Common myeloid progenitor, CD34-positive (primary cell): ENCODE data around the gene RNASE13.

Experiments used
- CTCF ChIA-PET: fragments of 350-600 bp; sonication (Branson Sonifier 250); formaldehyde crosslinking; loops from one replicate; lab custom pipeline; 2021; ENCODE audit warnings: antibody characterized with exemption; lab: Charles Lee
- POLR2A ChIA-PET: fragments of 350-600 bp; sonication (Branson Sonifier 250); formaldehyde crosslinking; loops from one replicate; lab custom pipeline; 2021; ENCODE audit warnings: antibody characterized with exemption; lab: Charles Lee
- DNase-seq, 3 donors: peaks; one replicate each; pipeline versions ENCODE4 v3.0.0 to v3.0.0-alpha.2; 2013
- H3K27ac ChIP-seq, 2 experiments: 1 replicate in 1 of 2; 2 replicates in 1 of 2; pipeline ENCODE4 v1.7.0; 2013; ENCODE audit warnings: inconsistent platforms in 2 of 2, low read length in 2 of 2, mild to moderate bottlenecking in 2 of 2, low read depth in 1 of 2, moderate library complexity in 1 of 2; ENCODE audit not compliant: severe bottlenecking in 2 of 2, insufficient read depth in 1 of 2, poor library complexity in 1 of 2
- H3K27me3 ChIP-seq, 5 experiments: replicated peaks in 2 of 5; 1 replicate in 3 of 5; 2 replicates in 2 of 5; pipeline versions ENCODE4 v1.6.1 to v1.7.0; 2013; ENCODE audit warnings: low read length in 4 of 5, mild to moderate bottlenecking in 2 of 5, moderate library complexity in 2 of 5, inconsistent platforms in 1 of 5; ENCODE audit not compliant: insufficient read depth in 5 of 5, control insufficient read depth in 4 of 5
- H3K36me3 ChIP-seq, 4 experiments: 1 replicate in 2 of 4; 2 replicates in 2 of 4; pipeline versions ENCODE4 v1.6.1 to v1.7.0; 2013; ENCODE audit warnings: low read length in 3 of 4, control low read depth in 1 of 4, mild to moderate bottlenecking in 1 of 4; ENCODE audit not compliant: control insufficient read depth in 4 of 4, insufficient read depth in 4 of 4
- H3K4me1 ChIP-seq, 4 experiments: 1 replicate in 3 of 4; 2 replicates in 1 of 4; pipeline versions ENCODE4 v1.6.1 to v1.7.1; 2013; ENCODE audit warnings: low read length in 3 of 4, mild to moderate bottlenecking in 3 of 4, control low read depth in 1 of 4, inconsistent platforms in 1 of 4, moderate library complexity in 1 of 4; ENCODE audit not compliant: control insufficient read depth in 4 of 4, insufficient read depth in 4 of 4; ENCODE audit errors: control extremely low read depth in 1 of 4
- H3K4me3 ChIP-seq, 7 experiments: 1 replicate in 4 of 7; 2 replicates in 3 of 7; pipeline versions ENCODE4 v1.5.1 to v1.7.0; 2013; ENCODE audit warnings: mild to moderate bottlenecking in 7 of 7, low read length in 6 of 7, moderate library complexity in 6 of 7, inconsistent platforms in 2 of 7, low read depth in 2 of 7, control low read depth in 1 of 7; ENCODE audit not compliant: insufficient read depth in 4 of 7, control insufficient read depth in 1 of 7; ENCODE audit errors: extremely low read depth in 1 of 7
- H3K9me3 ChIP-seq, 5 experiments: 1 replicate in 4 of 5; 2 replicates in 1 of 5; pipeline versions ENCODE4 v1.6.1 to v1.7.1; 2013; ENCODE audit warnings: low read length in 4 of 5, mild to moderate bottlenecking in 2 of 5, inconsistent platforms in 1 of 5, low read depth in 1 of 5, moderate library complexity in 1 of 5; ENCODE audit not compliant: control insufficient read depth in 4 of 5, insufficient read depth in 2 of 5; ENCODE audit errors: control extremely low read depth in 1 of 5
- WGBS: methylation state at CpG from one replicate; pipeline ENCODE4 v1.1.5; 2013; ENCODE audit not compliant: insufficient coverage; 5-methylcytosine and 5-hydroxymethylcytosine counted together

Gene RNASE13

GRCh38 chr14:21050597-21050996 lies 16.0 kb upstream of the RNASE13 start:
- ChIA-PET POLR2A (no interaction called here), CTCF (interaction anchor here (0.5 to 6.7 kb wide), 8 partner anchors 11 to 481 kb away, joined by 3 to 42 read pairs (median 4); no protein-coding TSS in a partner anchor)
- DNase-seq: peak in 1 of 3 donors; percentile 33
- Histone ChIP-seq H3K36me3 (no peaks in the 10 kb centered on the region), H3K27me3 (no peaks in the 10 kb centered on the region), H3K4me1 (peaks cover 0 to 4% (median 2%) of the 10 kb centered on the region in 4 experiments), H3K9me3 (no peaks in the 10 kb centered on the region), H3K27ac (no peak overlapping the region), H3K4me3 (no peak overlapping the region)
- WGBS: 0% methylated on average over 1 of the region's 3 CpGs

DNA sequence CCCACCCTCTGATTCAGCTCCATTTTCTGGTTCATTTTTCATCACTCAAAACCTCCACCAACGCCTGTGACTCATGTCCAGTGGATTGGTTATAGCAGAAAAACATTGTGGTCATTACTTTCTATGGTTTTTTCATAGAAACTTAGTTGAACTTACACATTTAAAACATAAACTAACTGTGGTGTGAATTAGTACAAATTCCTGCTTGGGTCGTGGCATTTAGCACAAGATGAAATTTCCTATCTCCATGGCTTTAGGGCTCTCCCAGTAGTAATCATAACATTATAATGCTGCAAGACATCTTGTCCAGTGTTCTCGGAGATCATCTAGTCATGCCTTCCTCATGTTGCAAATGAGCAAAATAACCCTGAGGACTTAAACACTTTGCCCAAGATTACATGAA lies 14.7 kb upstream of the RNASE13 start:
- POLR2A ChIA-PET: no interaction called here
- H3K36me3 ChIP-seq: no peaks in the 10 kb centered on the region
- DNase-seq: no peak
- 94% methylated on average over 2 of the region's 3 CpGs for WGBS
- CTCF ChIA-PET: interaction anchor here (1.5 to 6.7 kb wide), 5 partner anchors 10 to 35 kb away, joined by 3 to 42 read pairs (median 12); no protein-coding TSS in a partner anchor
- H3K4me1 ChIP-seq: peaks cover 5 to 13% (median 11%) of the 10 kb centered on the region in 4 experiments
- H3K27ac ChIP-seq: no peak overlapping the region
- no peak overlapping the region for H3K4me3 ChIP-seq
- H3K9me3 ChIP-seq: no peaks in the 10 kb centered on the region
- H3K27me3 ChIP-seq: no peaks in the 10 kb centered on the region

DNA sequence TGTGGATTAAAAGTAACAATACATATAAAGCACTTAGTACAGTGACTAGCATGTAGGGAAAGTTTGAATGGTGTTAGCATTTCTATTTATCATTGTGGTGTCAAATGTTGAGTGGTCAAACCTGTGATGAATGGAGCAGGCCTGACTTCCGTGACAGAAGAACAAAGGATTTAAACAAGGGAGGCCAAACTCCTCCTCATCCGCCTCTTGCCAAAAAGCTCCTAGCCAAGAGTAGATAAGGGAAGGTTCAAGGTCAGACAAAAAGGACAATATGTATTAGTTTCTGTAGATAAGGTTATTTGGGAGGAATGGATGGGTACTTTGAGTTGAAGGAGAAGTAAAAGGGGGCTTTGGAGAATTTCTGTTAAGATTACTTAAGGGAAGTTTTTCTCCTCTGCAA lies 14.0 kb upstream of the RNASE13 start:
- no peak overlapping the region for H3K4me3 ChIP-seq
- POLR2A ChIA-PET: no interaction called here
- peaks cover 9 to 19% (median 17%) of the 10 kb centered on the region in 4 experiments for H3K4me1 ChIP-seq
- DNase-seq: no peak
- H3K9me3 ChIP-seq: no peaks in the 10 kb centered on the region
- no peaks in the 10 kb centered on the region for H3K36me3 ChIP-seq
- no peaks in the 10 kb centered on the region for H3K27me3 ChIP-seq
- CTCF ChIA-PET: interaction anchor here (0.9 to 6.7 kb wide), 11 partner anchors 9 to 77 kb away, joined by 3 to 42 read pairs (median 11); partner anchors contain the start of gene RNASE8
- 100% methylated on average over 2 of the region's 2 CpGs for WGBS
- H3K27ac ChIP-seq: no peak overlapping the region

GRCh38 chr14:21047378-21047781 lies 12.8 kb upstream of the RNASE13 start:
- ChIA-PET CTCF (interaction anchor here (0.7 to 6.7 kb wide), 15 partner anchors 8 to 516 kb away, joined by 3 to 42 read pairs (median 10); partner anchors contain the start of genes ARHGEF40 and RNASE8), POLR2A (no interaction called here)
- H3K4me3 ChIP-seq: no peak overlapping the region
- no CpG with 5 or more reads among the region's 2 CpGs for WGBS
- peaks cover 9 to 31% (median 27%) of the 10 kb centered on the region in 4 experiments for H3K4me1 ChIP-seq
- H3K27ac ChIP-seq: no peak overlapping the region
- no peaks in the 10 kb centered on the region for H3K27me3 ChIP-seq
- DNase-seq: no peak
- H3K36me3 ChIP-seq: no peaks in the 10 kb centered on the region
- no peaks in the 10 kb centered on the region for H3K9me3 ChIP-seq

DNA sequence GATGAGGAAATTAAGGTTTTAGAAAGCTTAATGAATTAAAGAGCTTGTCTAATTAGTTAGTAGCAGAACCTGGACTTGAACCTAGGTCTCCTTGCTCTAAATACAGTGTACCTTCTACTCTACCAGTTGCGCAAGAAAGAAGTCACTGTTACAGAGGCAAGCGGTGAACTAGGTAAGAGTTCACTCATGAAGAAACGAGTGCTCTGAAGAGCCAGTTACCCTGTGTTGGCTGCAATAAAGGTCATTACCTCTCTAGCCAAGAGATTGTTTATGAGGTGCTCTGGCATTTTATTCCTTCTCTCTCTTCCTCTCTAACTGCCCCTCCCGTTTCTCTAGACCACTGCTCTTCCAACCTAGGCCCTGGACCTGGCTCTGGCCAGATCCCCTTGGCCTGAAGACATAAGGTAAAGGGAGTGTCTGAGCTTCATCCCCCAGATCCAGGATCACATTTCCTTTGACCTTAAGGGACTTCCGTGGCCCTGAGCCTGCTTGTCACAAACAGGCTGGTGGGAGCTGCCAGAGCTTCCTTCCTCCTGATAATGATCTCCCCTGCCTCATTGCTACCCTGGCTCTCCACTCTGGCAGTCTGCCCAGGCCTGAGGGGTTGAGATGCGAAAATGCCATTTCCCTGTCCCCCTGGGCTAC lies 9.5 kb upstream of the RNASE13 start:
- H3K4me3 ChIP-seq: peak overlapping the region in 3 of 7 experiments; percentile 2 to 39 (median 12)
- CTCF ChIA-PET: interaction anchor here (0.9 to 7.2 kb wide), 11 partner anchors 9 to 55 kb away, joined by 3 to 345 read pairs (median 4); partner anchors contain the start of gene TPPP2
- peak overlapping the region in 1 of 2 experiments; percentile 35 for H3K27ac ChIP-seq
- POLR2A ChIA-PET: interaction anchor here (1.1 to 1.5 kb wide), 2 partner anchors 16 to 17 kb away, joined by 3 to 5 read pairs; no protein-coding TSS in a partner anchor
- no peaks in the 10 kb centered on the region for H3K36me3 ChIP-seq
- peak; percentile 68 to 88 (median 87) for DNase-seq
- no peaks in the 10 kb centered on the region for H3K9me3 ChIP-seq
- H3K4me1 ChIP-seq: peaks cover 9 to 32% (median 25%) of the 10 kb centered on the region in 4 experiments
- no peaks in the 10 kb centered on the region for H3K27me3 ChIP-seq
- 17% methylated on average over 5 of the region's 6 CpGs for WGBS

DNA sequence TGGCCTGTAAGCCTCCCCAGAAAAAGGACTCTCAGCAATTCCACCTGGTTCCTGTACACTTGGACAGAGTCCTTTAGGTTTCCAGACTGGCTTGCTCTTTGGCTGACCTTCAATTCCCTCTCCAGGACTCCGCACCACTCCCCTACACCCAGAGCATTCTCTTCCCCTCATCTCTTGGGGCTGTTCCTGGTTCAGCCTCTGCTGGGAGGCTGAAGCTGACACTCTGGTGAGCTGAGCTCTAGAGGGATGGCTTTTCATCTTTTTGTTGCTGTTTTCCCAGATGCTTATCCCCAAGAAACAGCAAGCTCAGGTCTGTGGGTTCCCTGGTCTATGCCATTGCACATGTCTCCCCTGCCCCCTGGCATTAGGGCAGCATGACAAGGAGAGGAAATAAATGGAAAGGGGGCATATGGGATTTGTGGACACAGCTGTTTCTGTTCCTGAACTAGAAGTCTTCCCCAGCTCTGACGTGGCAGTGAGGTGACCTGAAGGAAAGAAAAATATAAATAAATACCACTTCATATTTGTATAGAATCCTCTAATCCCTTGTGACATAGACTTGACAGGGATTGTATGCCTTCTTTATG lies 8.9 kb upstream of the RNASE13 start:
- H3K36me3 ChIP-seq: no peaks in the 10 kb centered on the region
- DNase-seq: no peak
- no peaks in the 10 kb centered on the region for H3K27me3 ChIP-seq
- no peaks in the 10 kb centered on the region for H3K9me3 ChIP-seq
- WGBS: no CpG with 5 or more reads among the region's 2 CpGs
- peak overlapping the region in 1 of 2 experiments; percentile 35 for H3K27ac ChIP-seq
- H3K4me1 ChIP-seq: peaks cover 9 to 32% (median 25%) of the 10 kb centered on the region in 4 experiments
- CTCF ChIA-PET: interaction anchor here (0.9 to 7.2 kb wide), 12 partner anchors 10 to 56 kb away, joined by 3 to 345 read pairs (median 4); partner anchors contain the start of genes SLC39A2 and TPPP2
- POLR2A ChIA-PET: interaction anchor here (1.1 to 1.5 kb wide), 2 partner anchors 15 to 17 kb away, joined by 3 to 5 read pairs; no protein-coding TSS in a partner anchor
- H3K4me3 ChIP-seq: no peak overlapping the region
